Measurements from ENCODE around the gene STAT5B. TPM values are rescaled to one million over a fixed set of nuclear protein-coding genes. Genes with fewer than 3 reads are reported as not detected.

STAT5B gene
- total RNA-seq, 3 donors from 2014 or later: 97.2 to 130 (median 101) TPM

GRCh38 chr17:42310787-42311215 is 34.6 kb upstream of the STAT5B start:
- H3K9me3 ChIP-seq: no peaks in the 10 kb centered on the region
- H3K36me3 ChIP-seq: no peaks in the 10 kb centered on the region
- TF ChIP-seq POLR2A (IDR thresholded peaks at IDR 0.05): no peak
- TF ChIP-seq POLR2AphosphoS5 (IDR thresholded peaks at IDR 0.05): no peak
- TF ChIP-seq CTCF (IDR thresholded peaks at IDR 0.05): no peak
- intact Hi-C loops (cut with DNase I; ENCODE audit: low total_unique reads): loop anchor here (5.0 kb wide), 1 partner anchor 216 kb away; no protein-coding TSS in a partner anchor
- H3K27ac ChIP-seq: peak overlapping the region; percentile 80 to 82
- no peak for DNase-seq (ENCODE audit: low spot score in 2 of 2)
- no peaks in the 10 kb centered on the region for H3K27me3 ChIP-seq
- peaks cover 11 to 13% of the 10 kb centered on the region in 2 donors for H3K4me1 ChIP-seq
- H3K4me3 ChIP-seq: no peak overlapping the region

- Histone ChIP-seq H3K4me3 (no peak overlapping the region), H3K4me1 (peaks cover 11 to 13% of the 10 kb centered on the region in 2 donors), H3K27me3 (no peaks in the 10 kb centered on the region), H3K36me3 (no peaks in the 10 kb centered on the region), H3K27ac (peak overlapping the region; percentile 80 to 82), H3K9me3 (no peaks in the 10 kb centered on the region)
- no peak for TF ChIP-seq POLR2A (IDR thresholded peaks at IDR 0.05)
- no peak for TF ChIP-seq CTCF (IDR thresholded peaks at IDR 0.05)
- TF ChIP-seq POLR2AphosphoS5 (IDR thresholded peaks at IDR 0.05): no peak
- intact Hi-C loops (cut with DNase I; ENCODE audit: low total_unique reads): loop anchor here (5.0 to 10.0 kb wide), 2 partner anchors 217 to 1745 kb away; partner anchors contain the start of gene CCR7
- DNase-seq (ENCODE audit: low spot score in 2 of 2): no peak
Measured at GRCh38 chr17:42309986-42310786, 34.0 kb upstream of the STAT5B start.

GRCh38 chr17:42309142-42309541 is 33.0 kb upstream of the STAT5B start:
- H3K27me3 ChIP-seq: no peaks in the 10 kb centered on the region
- no peak for DNase-seq (ENCODE audit: low spot score in 2 of 2)
- intact Hi-C loops (cut with DNase I; ENCODE audit: low total_unique reads): loop anchor here (10.0 kb wide), 1 partner anchor 1744 kb away; the partner anchor contains the start of gene CCR7
- no peak for TF ChIP-seq POLR2AphosphoS5 (IDR thresholded peaks at IDR 0.05)
- TF ChIP-seq CTCF (IDR thresholded peaks at IDR 0.05): no peak
- TF ChIP-seq POLR2A (IDR thresholded peaks at IDR 0.05): no peak
- H3K27ac ChIP-seq: peak overlapping the region; percentile 80 to 82
- no peak overlapping the region for H3K4me3 ChIP-seq
- no peaks in the 10 kb centered on the region for H3K9me3 ChIP-seq
- no peaks in the 10 kb centered on the region for H3K36me3 ChIP-seq
- peaks cover 11 to 13% of the 10 kb centered on the region in 2 donors for H3K4me1 ChIP-seq

GRCh38 chr17:42308446-42308845 is 32.3 kb upstream of the STAT5B start:
- no peaks in the 10 kb centered on the region for H3K36me3 ChIP-seq
- H3K27ac ChIP-seq: peak overlapping the region in 1 of 2 donors; percentile 20
- intact Hi-C loops (cut with DNase I; ENCODE audit: low total_unique reads): loop anchor here (10.0 kb wide), 1 partner anchor 1744 kb away; the partner anchor contains the start of gene CCR7
- no peak overlapping the region for H3K4me3 ChIP-seq
- no peak for TF ChIP-seq CTCF (IDR thresholded peaks at IDR 0.05)
- no peak for TF ChIP-seq POLR2AphosphoS5 (IDR thresholded peaks at IDR 0.05)
- no peak for TF ChIP-seq POLR2A (IDR thresholded peaks at IDR 0.05)
- H3K27me3 ChIP-seq: no peaks in the 10 kb centered on the region
- no peaks in the 10 kb centered on the region for H3K9me3 ChIP-seq
- no peak for DNase-seq (ENCODE audit: low spot score in 2 of 2)
- H3K4me1 ChIP-seq: peaks cover 11 to 13% of the 10 kb centered on the region in 2 donors

GRCh38 chr17:42307362-42307927 is 31.3 kb upstream of the STAT5B start:
- H3K27ac ChIP-seq: no peak overlapping the region
- peaks cover 8 to 13% of the 10 kb centered on the region in 2 donors for H3K4me1 ChIP-seq
- intact Hi-C loops (cut with DNase I; ENCODE audit: low total_unique reads): loop anchor here (10.0 kb wide), 1 partner anchor 1743 kb away; the partner anchor contains the start of gene CCR7
- no peaks in the 10 kb centered on the region for H3K9me3 ChIP-seq
- no peak overlapping the region for H3K4me3 ChIP-seq
- no peak for TF ChIP-seq CTCF (IDR thresholded peaks at IDR 0.05)
- no peaks in the 10 kb centered on the region for H3K36me3 ChIP-seq
- no peak for DNase-seq (ENCODE audit: low spot score in 2 of 2)
- no peaks in the 10 kb centered on the region for H3K27me3 ChIP-seq
